Measurements from ENCODE around the gene TM9SF4. TPM values are rescaled to one million over a fixed set of nuclear protein-coding genes. Genes with fewer than 3 reads are reported as not detected.
A peak's percentile ranks its signal among the peaks of the same experiment; 100 is the strongest.
"Not testable (repeated sequence)": the region's sequence is repeated elsewhere in the genome, so short reads cannot be mapped to it uniquely, and the experiment has no call there.

TM9SF4 gene
- total RNA-seq, 2 experiments from 2014 or later, result 35.7 to 39.1 TPM

GRCh38 chr20:32110727-32111126 lies 1.2 kb downstream of the TM9SF4 start:
- H3K36me3 Mint-ChIP-seq, result peaks cover 6% of the 10 kb centered on the region

GRCh38 chr20:32111156-32111686 lies 1.7 kb downstream of the TM9SF4 start:
- CTCF ChIA-PET, result interaction anchor here (1.0 to 4.6 kb wide), 2 partner anchors 20 to 80 kb away, joined by 4 to 20 read pairs; no protein-coding TSS in a partner anchor
- Mint-ChIP-seq H3K4me1 (peaks cover 35% of the 10 kb centered on the region), H3K4me3 (peak overlapping the region; percentile 88), H3K36me3 (peaks cover 6% of the 10 kb centered on the region), H3K27ac (no peak overlapping the region), H3K9me3 (ENCODE audit: low read depth) (no peaks in the 10 kb centered on the region), H3K27me3 (peaks cover 4% of the 10 kb centered on the region)
- no peak for ATAC-seq
- DNase-seq, result no peak

More at GRCh38 chr20:32110727-32111126, 1.2 kb downstream of the TM9SF4 start:
- Mint-ChIP-seq H3K27ac (peak overlapping the region; percentile 100), H3K4me3 (peak overlapping the region; percentile 88), H3K27me3 (peaks cover 4% of the 10 kb centered on the region), H3K4me1 (peaks cover 33% of the 10 kb centered on the region), H3K9me3 (ENCODE audit: low read depth) (no peaks in the 10 kb centered on the region)
- no peak for DNase-seq
- CTCF ChIA-PET, result interaction anchor here (4.6 kb wide), 1 partner anchor 20 kb away, joined by 20 read pairs; no protein-coding TSS in a partner anchor
- ATAC-seq, result no peak

GRCh38 chr20:32111753-32112152 lies 2.2 kb downstream of the TM9SF4 start:
- peaks cover 39% of the 10 kb centered on the region for H3K4me1 Mint-ChIP-seq
- ATAC-seq (no peak), DNase-seq (no peak)
- peaks cover 6% of the 10 kb centered on the region for H3K36me3 Mint-ChIP-seq
- H3K27ac Mint-ChIP-seq, result no peak overlapping the region
- CTCF ChIA-PET, result interaction anchor here (1.0 kb wide), 1 partner anchor 81 kb away, joined by 4 read pairs; no protein-coding TSS in a partner anchor
- no peak overlapping the region for H3K4me3 Mint-ChIP-seq
- H3K9me3 Mint-ChIP-seq (ENCODE audit: low read depth), result no peaks in the 10 kb centered on the region
- H3K27me3 Mint-ChIP-seq, result peaks cover 4% of the 10 kb centered on the region

GRCh38 chr20:32112841-32113240 lies 3.3 kb downstream of the TM9SF4 start:
- Mint-ChIP-seq H3K27ac (no peak overlapping the region), H3K9me3 (ENCODE audit: low read depth) (no peaks in the 10 kb centered on the region), H3K4me3 (no peak overlapping the region), H3K27me3 (no peaks in the 10 kb centered on the region), H3K4me1 (peaks cover 45% of the 10 kb centered on the region), H3K36me3 (peaks cover 6% of the 10 kb centered on the region)
- CTCF ChIA-PET, result no interaction called here
- DNase-seq, result no peak
- no peak for ATAC-seq

- DNase-seq, result no peak
- ATAC-seq, result no peak
- H3K27ac Mint-ChIP-seq, result no peak overlapping the region
- CTCF ChIA-PET, result no interaction called here
- no peaks in the 10 kb centered on the region for H3K27me3 Mint-ChIP-seq
- no peaks in the 10 kb centered on the region for H3K9me3 Mint-ChIP-seq (ENCODE audit: low read depth)
- H3K4me1 Mint-ChIP-seq, result peaks cover 45% of the 10 kb centered on the region
- no peak overlapping the region for H3K4me3 Mint-ChIP-seq
- peaks cover 6% of the 10 kb centered on the region for H3K36me3 Mint-ChIP-seq
Observed at GRCh38 chr20:32113591-32114260, 4.2 kb downstream of the TM9SF4 start.

GRCh38 chr20:32114305-32114960 lies 4.9 kb downstream of the TM9SF4 start:
- no peaks in the 10 kb centered on the region for H3K9me3 Mint-ChIP-seq (ENCODE audit: low read depth)
- no peaks in the 10 kb centered on the region for H3K27me3 Mint-ChIP-seq
- ATAC-seq (no peak), DNase-seq (no peak)
- no peak overlapping the region for H3K27ac Mint-ChIP-seq
- H3K36me3 Mint-ChIP-seq, result peaks cover 7% of the 10 kb centered on the region
- CTCF ChIA-PET, result no interaction called here
- H3K4me3 Mint-ChIP-seq, result no peak overlapping the region
- peaks cover 43% of the 10 kb centered on the region for H3K4me1 Mint-ChIP-seq

- DNase-seq, result no peak
- peaks cover 39% of the 10 kb centered on the region for H3K4me1 Mint-ChIP-seq
- H3K4me3 Mint-ChIP-seq, result no peak overlapping the region
- H3K27me3 Mint-ChIP-seq, result no peaks in the 10 kb centered on the region
- CTCF ChIA-PET, result interaction anchor here (0.7 kb wide), 1 partner anchor 673 kb away, joined by 3 read pairs; no protein-coding TSS in a partner anchor
- no peak overlapping the region for H3K27ac Mint-ChIP-seq
- peaks cover 9% of the 10 kb centered on the region for H3K36me3 Mint-ChIP-seq
- no peak for ATAC-seq
- H3K9me3 Mint-ChIP-seq (ENCODE audit: low read depth), result no peaks in the 10 kb centered on the region
Observed at GRCh38 chr20:32115211-32115767, 5.8 kb downstream of the TM9SF4 start.

GRCh38 chr20:32116079-32116521 lies 6.6 kb downstream of the TM9SF4 start:
- H3K4me3 Mint-ChIP-seq, result no peak overlapping the region
- no peak for DNase-seq
- H3K36me3 Mint-ChIP-seq, result peaks cover 9% of the 10 kb centered on the region
- peaks cover 31% of the 10 kb centered on the region for H3K4me1 Mint-ChIP-seq
- no peaks in the 10 kb centered on the region for H3K9me3 Mint-ChIP-seq (ENCODE audit: low read depth)
- no peak for ATAC-seq
- H3K27me3 Mint-ChIP-seq, result no peaks in the 10 kb centered on the region
- no peak overlapping the region for H3K27ac Mint-ChIP-seq
- CTCF ChIA-PET, result interaction anchor here (0.5 to 1.0 kb wide), 2 partner anchors 25 to 739 kb away, joined by 3 read pairs; no protein-coding TSS in a partner anchor

GRCh38 chr20:32116796-32117195 lies 7.3 kb downstream of the TM9SF4 start:
- not testable (repeated sequence) for DNase-seq; H3K27me3 Mint-ChIP-seq; H3K9me3 Mint-ChIP-seq (ENCODE audit: low read depth); H3K36me3 Mint-ChIP-seq; H3K4me3 Mint-ChIP-seq; H3K27ac Mint-ChIP-seq; ATAC-seq
- CTCF ChIA-PET, result interaction anchor here (1.0 kb wide), 1 partner anchor 25 kb away, joined by 3 read pairs; no protein-coding TSS in a partner anchor
- H3K4me1 Mint-ChIP-seq, result peaks cover 24% of the 10 kb centered on the region

GRCh38 chr20:32118427-32118826 lies 8.9 kb downstream of the TM9SF4 start:
- DNase-seq; H3K9me3 Mint-ChIP-seq (ENCODE audit: low read depth); ATAC-seq; CTCF ChIA-PET; H3K27me3 Mint-ChIP-seq; H3K27ac Mint-ChIP-seq; H3K4me3 Mint-ChIP-seq: not testable (repeated sequence)
- H3K4me1 Mint-ChIP-seq, result peaks cover 15% of the 10 kb centered on the region
- peaks cover 11% of the 10 kb centered on the region for H3K36me3 Mint-ChIP-seq

GRCh38 chr20:32119734-32120133 lies 10.2 kb downstream of the TM9SF4 start:
- DNase-seq (no peak), ATAC-seq (no peak)
- CTCF ChIA-PET, result interaction anchor here (1.0 kb wide), 1 partner anchor 28 kb away, joined by 3 read pairs; no protein-coding TSS in a partner anchor
- Mint-ChIP-seq H3K27ac (no peak overlapping the region), H3K4me1 (peaks cover 15% of the 10 kb centered on the region), H3K36me3 (peaks cover 11% of the 10 kb centered on the region), H3K4me3 (no peak overlapping the region), H3K27me3 (no peaks in the 10 kb centered on the region), H3K9me3 (ENCODE audit: low read depth) (no peaks in the 10 kb centered on the region)

GRCh38 chr20:32121908-32122307 lies 12.4 kb downstream of the TM9SF4 start:
- H3K4me3 Mint-ChIP-seq; DNase-seq; H3K9me3 Mint-ChIP-seq (ENCODE audit: low read depth); H3K27ac Mint-ChIP-seq; H3K27me3 Mint-ChIP-seq; H3K4me1 Mint-ChIP-seq; ATAC-seq; CTCF ChIA-PET: not testable (repeated sequence)
- peaks cover 15% of the 10 kb centered on the region for H3K36me3 Mint-ChIP-seq

- Mint-ChIP-seq H3K4me3 (no peak overlapping the region), H3K27ac (no peak overlapping the region), H3K36me3 (peaks cover 15% of the 10 kb centered on the region), H3K9me3 (ENCODE audit: low read depth) (no peaks in the 10 kb centered on the region), H3K27me3 (no peaks in the 10 kb centered on the region), H3K4me1 (no peaks in the 10 kb centered on the region)
- no peak for ATAC-seq
- CTCF ChIA-PET, result interaction anchor here (0.7 kb wide), 1 partner anchor 71 kb away, joined by 3 read pairs; no protein-coding TSS in a partner anchor
- no peak for DNase-seq
Observed at GRCh38 chr20:32123088-32123487, 13.6 kb downstream of the TM9SF4 start.

Data from activated CD8-positive, alpha-beta memory T cell treated with anti-CD3 and anti-CD28 coated beads, Interleukin-2, amount 10 ng/mL, durations not matched to agents 7 days and 5 days (primary cell).